ENCODE measurements around the gene DHX30.

DNA sequence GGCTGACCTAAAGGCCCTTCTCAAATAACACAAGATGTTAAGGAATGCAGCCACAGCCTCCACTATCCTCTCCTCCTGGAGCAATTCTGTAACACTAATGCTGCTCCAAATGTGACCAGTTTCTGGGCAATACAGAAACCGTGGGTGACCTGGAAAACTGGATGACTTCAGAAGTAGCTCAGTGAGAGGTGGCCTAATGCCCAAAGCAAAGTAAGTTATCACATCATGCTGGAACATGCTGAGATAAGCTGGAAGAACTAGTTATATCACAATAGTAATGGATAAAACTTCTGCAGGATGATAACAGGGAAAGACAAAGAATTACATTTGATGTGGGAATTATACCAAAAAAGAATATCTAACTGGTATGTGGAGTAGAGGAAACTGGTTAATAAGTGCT, 72.0 kb downstream of the DHX30 start:
- TF ChIP-seq, protein P1, sequence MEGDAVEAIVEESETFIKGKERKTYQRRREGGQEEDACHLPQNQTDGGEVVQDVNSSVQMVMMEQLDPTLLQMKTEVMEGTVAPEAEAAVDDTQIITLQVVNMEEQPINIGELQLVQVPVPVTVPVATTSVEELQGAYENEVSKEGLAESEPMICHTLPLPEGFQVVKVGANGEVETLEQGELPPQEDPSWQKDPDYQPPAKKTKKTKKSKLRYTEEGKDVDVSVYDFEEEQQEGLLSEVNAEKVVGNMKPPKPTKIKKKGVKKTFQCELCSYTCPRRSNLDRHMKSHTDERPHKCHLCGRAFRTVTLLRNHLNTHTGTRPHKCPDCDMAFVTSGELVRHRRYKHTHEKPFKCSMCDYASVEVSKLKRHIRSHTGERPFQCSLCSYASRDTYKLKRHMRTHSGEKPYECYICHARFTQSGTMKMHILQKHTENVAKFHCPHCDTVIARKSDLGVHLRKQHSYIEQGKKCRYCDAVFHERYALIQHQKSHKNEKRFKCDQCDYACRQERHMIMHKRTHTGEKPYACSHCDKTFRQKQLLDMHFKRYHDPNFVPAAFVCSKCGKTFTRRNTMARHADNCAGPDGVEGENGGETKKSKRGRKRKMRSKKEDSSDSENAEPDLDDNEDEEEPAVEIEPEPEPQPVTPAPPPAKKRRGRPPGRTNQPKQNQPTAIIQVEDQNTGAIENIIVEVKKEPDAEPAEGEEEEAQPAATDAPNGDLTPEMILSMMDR (conservative IDR thresholded peaks at IDR 0.05; ENCODE audit: low read depth, low read length) = no peak
- no peak for TF ChIP-seq EZH2 (IDR thresholded peaks at IDR 0.05; ENCODE audit: borderline replicate concordance, low read depth, low read length, poor library complexity, severe bottlenecking)
